Smooth muscle cell (in vitro differentiated cells): ENCODE data around the gene RNF115. TPM values are rescaled to one million over a fixed set of nuclear protein-coding genes. Genes with fewer than 3 reads are reported as not detected.
"Not testable (repeated sequence)": the region's sequence is repeated elsewhere in the genome, so short reads cannot be mapped to it uniquely, and the experiment has no call there.

ENCODE experiments used
- DNase-seq: peaks from one replicate; lab custom pipeline; 2025; ENCODE audit not compliant: unreplicated experiment; lab: John Stamatoyannopoulos, UW
- H2AFZ ChIP-seq: fragments of 200-600 bp; sonication (generic); 2 replicates; pipeline ENCODE4 v1.6.0; 2016; ENCODE audit warnings: antibody characterized with exemption, low read depth, mild to moderate bottlenecking
- H3F3A ChIP-seq: fragments of 200-600 bp; sonication (generic); 2 replicates; pipeline ENCODE4 v1.6.0; 2017; ENCODE audit warnings: antibody characterized with exemption, low read depth
- H3K27ac ChIP-seq: fragments of 200-600 bp; sonication (generic); 2 replicates; pipeline ENCODE4 v1.5.1; 2016; ENCODE audit warnings: low read depth, mild to moderate bottlenecking
- H3K27me3 ChIP-seq: fragments of 200-600 bp; sonication (generic); 2 replicates; pipeline ENCODE4 v1.6.1; 2016; ENCODE audit warnings: low read depth, mild to moderate bottlenecking
- H3K36me3 ChIP-seq: fragments of 200-600 bp; sonication (generic); 2 replicates; pipeline ENCODE4 v1.5.1; 2016; ENCODE audit warnings: low read depth
- H3K4me1 ChIP-seq: fragments of 200-600 bp; sonication (generic); 2 replicates; pipeline ENCODE4 v1.5.1; 2016; ENCODE audit warnings: low read depth
- H3K4me2 ChIP-seq: fragments of 200-600 bp; sonication (generic); 2 replicates; pipeline ENCODE4 v1.6.0; 2016; ENCODE audit warnings: mild to moderate bottlenecking
- H3K4me3 ChIP-seq: fragments of 200-600 bp; sonication (generic); 2 replicates; pipeline ENCODE4 v1.5.1; 2016; ENCODE audit warnings: mild to moderate bottlenecking
- H3K79me2 ChIP-seq: fragments of 200-600 bp; sonication (generic); 2 replicates; pipeline ENCODE4 v1.6.0; 2016; ENCODE audit warnings: low read depth, mild to moderate bottlenecking
- H3K9ac ChIP-seq: fragments of 200-600 bp; sonication (generic); 2 replicates; pipeline ENCODE4 v1.6.0; 2016; ENCODE audit warnings: low read depth
- H3K9me3 ChIP-seq: fragments of 200-600 bp; sonication (generic); replicated peaks from 2 replicates; pipeline ENCODE4 v1.5.1; 2016; ENCODE audit warnings: low read depth
- H4K20me1 ChIP-seq: fragments of 200-600 bp; sonication (generic); 2 replicates; pipeline ENCODE4 v1.6.0; 2016; ENCODE audit warnings: low read depth
- CTCF ChIP-seq: fragments of 200-600 bp; sonication (generic); IDR thresholded peaks from 2 replicates; pipeline ENCODE4 v1.5.1; 2017; ENCODE audit warnings: borderline replicate concordance, mild to moderate bottlenecking, antibody characterized with exemption; ENCODE audit not compliant: insufficient read depth, poor library complexity, severe bottlenecking
- WGBS: methylation state at CpG from one replicate; pipeline ENCODE4 v1.1.7; 2016; ENCODE audit warnings: low lambda C conversion rate; 5-methylcytosine and 5-hydroxymethylcytosine counted together
- polyA plus RNA-seq: library from polyadenylated mRNA; unstranded; fragments of >200 nt; fragmentation: Nextera tagmentation; extraction: Ambion mirVana; gene quantifications from 2 replicates; pipeline ENCODE4 v1.2.1, GENCODE V29; 2016
- total RNA-seq: library from RNA; depleted of rRNA; stranded (reverse); fragments of >200 nt; gene quantifications from 2 replicates; pipeline ENCODE4 v1.2.3, GENCODE V29; 2014

RNF115 gene
- total and polyA plus RNA-seq, 2 experiments from 2014 or later, result 4.2 to 9.2 TPM

DNA sequence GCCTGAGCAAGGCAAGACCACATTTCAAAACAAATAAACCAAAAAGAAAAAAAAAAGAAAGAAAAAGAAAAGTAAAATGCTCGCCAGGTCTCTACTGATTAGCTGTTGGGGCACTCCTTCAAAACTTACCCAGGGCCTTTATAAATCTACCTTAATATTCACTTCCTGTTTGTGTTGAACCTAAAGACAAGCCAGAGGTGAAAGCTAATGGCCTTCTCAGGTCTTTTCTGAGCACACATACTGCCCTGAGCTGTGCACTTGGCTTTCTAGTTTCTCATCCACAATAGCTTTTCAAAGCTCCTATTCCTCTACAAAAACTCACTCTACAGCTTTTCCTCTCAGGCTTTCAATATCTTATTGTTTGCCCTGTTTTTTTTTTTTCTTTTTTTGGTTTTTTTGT lies 50.5 kb downstream of the RNF115 start:
- 94% methylated on average over 1 of the region's 1 CpG for WGBS
- no peak for TF ChIP-seq CTCF
- H3K4me1 ChIP-seq, result no peaks in the 10 kb centered on the region
- no peaks in the 10 kb centered on the region for H3K9me3 ChIP-seq
- H2AFZ ChIP-seq, result no peak overlapping the region
- DNase-seq, result no peak
- H3K79me2 ChIP-seq, result no peaks in the 10 kb centered on the region
- no peak overlapping the region for H3K9ac ChIP-seq
- peaks cover 16% of the 10 kb centered on the region for H3K36me3 ChIP-seq
- no peaks in the 10 kb centered on the region for H3F3A ChIP-seq
- no peaks in the 10 kb centered on the region for H4K20me1 ChIP-seq
- no peak overlapping the region for H3K27ac ChIP-seq
- no peak overlapping the region for H3K4me3 ChIP-seq
- no peaks in the 10 kb centered on the region for H3K27me3 ChIP-seq
- H3K4me2 ChIP-seq, result no peak overlapping the region

DNA sequence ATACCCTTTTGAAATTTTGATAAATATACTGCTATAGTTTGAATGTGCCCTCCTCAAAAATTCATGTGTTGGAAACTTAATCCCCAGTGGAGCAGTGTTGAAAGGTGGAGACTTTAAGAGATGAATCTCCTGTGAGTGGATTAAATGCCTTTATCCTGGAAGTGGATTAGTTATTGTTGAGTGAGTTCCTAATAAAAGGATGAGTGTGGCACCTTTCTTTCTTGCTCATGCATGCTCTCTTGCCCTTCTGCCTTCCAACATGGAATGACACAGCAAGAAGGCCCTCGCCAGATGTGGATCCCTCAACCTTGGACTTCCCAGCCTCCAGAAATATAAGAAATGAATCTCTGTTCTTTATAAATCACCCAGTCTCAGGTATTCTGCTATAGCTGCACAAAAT lies 52.8 kb downstream of the RNF115 start:
- H3F3A ChIP-seq, result no peaks in the 10 kb centered on the region
- H3K4me3 ChIP-seq, result no peak overlapping the region
- TF ChIP-seq CTCF, result no peak
- no peak overlapping the region for H3K27ac ChIP-seq
- no peaks in the 10 kb centered on the region for H3K4me1 ChIP-seq
- 94% methylated on average over 1 of the region's 1 CpG for WGBS
- no peaks in the 10 kb centered on the region for H3K79me2 ChIP-seq
- H3K27me3 ChIP-seq, result no peaks in the 10 kb centered on the region
- peaks cover 18% of the 10 kb centered on the region for H3K36me3 ChIP-seq
- no peak overlapping the region for H3K9ac ChIP-seq
- H3K4me2 ChIP-seq, result no peak overlapping the region
- no peak for DNase-seq
- no peaks in the 10 kb centered on the region for H3K9me3 ChIP-seq
- H4K20me1 ChIP-seq, result no peaks in the 10 kb centered on the region
- H2AFZ ChIP-seq, result no peak overlapping the region

- H3K27ac ChIP-seq, H3F3A ChIP-seq, H4K20me1 ChIP-seq, H3K4me3 ChIP-seq, DNase-seq, H3K79me2 ChIP-seq, H3K9me3 ChIP-seq, H3K27me3 ChIP-seq, H3K9ac ChIP-seq, H3K4me2 ChIP-seq, H2AFZ ChIP-seq, H3K4me1 ChIP-seq: not testable (repeated sequence)
- peaks cover 18% of the 10 kb centered on the region for H3K36me3 ChIP-seq
- WGBS, result over 99% methylated on average over 10 of the region's 10 CpGs
Observed at GRCh38 chr1:145768004-145768403, 55.9 kb downstream of the RNF115 start.

DNA sequence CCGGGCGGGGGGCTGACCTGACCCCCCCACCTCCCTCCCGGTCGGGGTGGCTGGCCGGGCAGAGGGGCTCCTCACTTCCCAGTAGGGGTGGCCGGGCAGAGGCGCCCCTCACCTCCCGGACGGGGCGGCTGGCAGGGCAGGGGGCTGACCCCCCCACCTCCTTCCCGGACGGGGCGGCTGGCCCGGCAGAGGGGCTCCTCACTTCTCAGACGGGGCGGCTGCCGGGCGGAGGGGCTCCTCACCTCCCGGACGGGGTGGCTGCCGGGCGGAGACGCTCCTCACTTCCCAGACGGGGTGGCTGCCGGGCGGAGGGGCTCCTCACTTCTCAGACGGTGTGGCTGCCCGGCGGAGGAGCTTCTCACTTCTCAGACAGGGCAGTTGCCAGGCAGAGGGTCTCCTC lies 57.0 kb downstream of the RNF115 start:
- not testable (repeated sequence) for H2AFZ ChIP-seq, H3K9me3 ChIP-seq, H3K4me1 ChIP-seq, H3F3A ChIP-seq, H3K4me2 ChIP-seq, H3K27me3 ChIP-seq, H4K20me1 ChIP-seq, H3K9ac ChIP-seq, H3K27ac ChIP-seq, H3K79me2 ChIP-seq, H3K4me3 ChIP-seq, DNase-seq
- H3K36me3 ChIP-seq, result peaks cover 18% of the 10 kb centered on the region
- 97% methylated on average over 20 of the region's 29 CpGs for WGBS

GRCh38 chr1:145765585-145766360 lies 58.1 kb downstream of the RNF115 start:
- not testable (repeated sequence) for H3K79me2 ChIP-seq, H3K4me1 ChIP-seq, H3K36me3 ChIP-seq, H3K4me3 ChIP-seq, H2AFZ ChIP-seq, H3F3A ChIP-seq, H3K9ac ChIP-seq, H3K9me3 ChIP-seq, DNase-seq, H3K27ac ChIP-seq, H4K20me1 ChIP-seq, H3K4me2 ChIP-seq, H3K27me3 ChIP-seq
- 94% methylated on average over 4 of the region's 5 CpGs for WGBS

DNA sequence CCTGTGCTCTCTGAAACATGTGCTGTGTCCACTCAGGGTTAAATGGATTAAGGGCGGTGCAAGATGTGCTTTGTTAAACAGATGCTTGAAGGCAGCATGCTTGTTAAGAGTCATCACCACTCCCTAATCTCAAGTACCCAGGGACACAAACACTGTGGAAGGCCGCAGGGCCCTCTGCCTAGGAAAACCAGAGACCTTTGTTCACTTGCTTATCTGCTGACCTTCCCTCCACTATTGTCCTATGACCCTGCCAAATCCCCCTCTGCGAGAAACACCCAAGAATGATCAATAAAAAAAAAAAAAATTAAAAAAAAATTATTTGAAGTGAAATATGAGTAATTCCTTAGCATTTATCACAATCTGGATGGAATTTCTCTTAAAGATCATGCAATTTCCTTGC lies 58.8 kb downstream of the RNF115 start:
- not testable (repeated sequence) for H3K9ac ChIP-seq, H3K36me3 ChIP-seq, H4K20me1 ChIP-seq, H3K79me2 ChIP-seq, H3K4me2 ChIP-seq, H3K27ac ChIP-seq, DNase-seq, H3K4me3 ChIP-seq, H3K9me3 ChIP-seq, H3K4me1 ChIP-seq, H2AFZ ChIP-seq, H3F3A ChIP-seq, H3K27me3 ChIP-seq
- 95% methylated on average over 2 of the region's 3 CpGs for WGBS

DNA sequence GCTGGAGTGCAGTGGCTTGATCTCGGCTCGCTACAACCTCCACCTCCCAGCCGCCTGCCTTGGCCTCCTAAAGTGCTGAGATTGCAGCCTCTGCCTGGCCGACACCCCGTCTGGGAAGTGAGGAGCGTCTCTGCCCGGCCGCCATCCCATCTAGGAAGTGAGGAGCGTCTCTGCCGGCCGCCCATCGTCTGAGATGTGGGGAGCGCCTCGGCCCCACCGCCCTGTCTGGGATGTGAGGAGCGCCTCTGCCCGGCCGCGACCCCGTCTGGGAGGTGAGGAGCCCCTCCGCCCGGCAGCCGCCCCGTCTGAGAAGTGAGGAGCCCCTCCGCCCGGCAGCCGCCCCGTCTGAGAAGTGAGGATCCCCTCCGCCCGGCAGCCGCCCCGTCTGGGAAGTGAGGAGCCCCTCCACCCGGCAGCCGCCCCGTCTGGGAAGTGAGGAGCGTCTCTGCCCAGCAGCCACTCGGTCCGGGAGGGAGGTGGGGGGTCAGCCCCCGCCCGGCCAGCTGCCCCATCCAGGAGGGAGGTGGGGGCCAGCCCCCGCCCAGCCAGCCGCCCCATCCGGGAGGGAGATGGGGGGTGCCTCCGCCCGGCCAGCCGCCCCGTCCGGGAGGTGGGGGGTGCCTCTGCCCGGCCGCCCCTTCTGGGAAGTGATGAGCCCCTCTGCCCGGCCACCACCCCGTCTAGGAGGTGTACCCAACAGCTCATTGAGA lies 59.5 kb downstream of the RNF115 start:
- not testable (repeated sequence) for DNase-seq, H2AFZ ChIP-seq, H3F3A ChIP-seq, H3K4me1 ChIP-seq, H3K27me3 ChIP-seq, H3K9ac ChIP-seq, H3K79me2 ChIP-seq, H3K4me3 ChIP-seq, H3K27ac ChIP-seq, H3K9me3 ChIP-seq, H3K36me3 ChIP-seq, H4K20me1 ChIP-seq, H3K4me2 ChIP-seq
- 98% methylated on average over 33 of the region's 52 CpGs for WGBS
